HG03571 (cell line): ENCODE results near the gene C14orf119.

ENCODE experiments used
- ATAC-seq: cut with Tn5 transposase; IDR thresholded peaks from one replicate; pipeline ENCODE4 v1.9.1; 2021; ENCODE audit not compliant: unreplicated experiment

Gene C14orf119, protein sequence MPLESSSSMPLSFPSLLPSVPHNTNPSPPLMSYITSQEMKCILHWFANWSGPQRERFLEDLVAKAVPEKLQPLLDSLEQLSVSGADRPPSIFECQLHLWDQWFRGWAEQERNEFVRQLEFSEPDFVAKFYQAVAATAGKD

DNA sequence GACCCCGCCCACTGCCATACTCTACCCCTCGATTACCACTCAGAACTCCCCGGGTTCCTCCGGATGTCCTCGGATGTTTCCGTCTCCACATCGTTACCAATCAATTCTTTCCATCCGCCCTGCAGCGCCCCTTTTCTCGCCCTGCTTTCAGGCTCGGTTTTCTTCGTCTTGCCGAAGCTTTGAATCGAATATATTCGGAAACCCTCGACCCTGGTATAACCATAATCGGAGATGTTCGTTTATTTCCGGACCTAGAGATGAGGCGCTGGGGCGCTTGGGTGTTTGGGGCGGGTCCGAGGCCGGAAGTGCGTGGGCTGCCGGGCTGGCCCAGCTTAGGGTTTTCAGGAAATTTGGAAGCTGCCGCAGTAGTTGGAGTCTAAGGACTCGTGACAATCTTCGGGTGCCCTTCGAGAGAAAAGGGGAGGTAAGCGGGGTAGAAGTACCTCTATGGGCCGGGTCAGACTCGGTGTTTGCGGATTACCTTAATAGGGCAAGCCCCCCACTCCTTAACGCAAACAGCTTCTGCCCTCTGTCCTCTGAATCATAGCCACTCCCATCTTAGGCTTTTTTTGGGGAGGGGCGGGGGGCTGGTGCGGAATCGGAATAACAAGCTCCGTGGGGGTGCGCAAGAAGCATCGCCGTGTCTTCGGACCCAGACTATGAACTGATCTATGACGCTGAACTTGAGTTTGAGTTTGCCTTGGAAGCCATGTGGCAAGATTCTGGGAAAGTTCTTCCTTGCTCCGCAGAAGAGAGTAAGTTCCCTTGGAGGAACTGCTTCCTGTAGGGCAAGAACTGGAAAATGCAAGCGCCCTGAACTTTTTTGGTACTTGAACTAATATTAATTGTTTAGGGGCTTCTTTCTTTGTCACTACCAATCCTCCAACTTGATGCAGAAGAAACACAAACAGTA is at the start of gene C14orf119:
C14orf119 (plus strand) TSS at position 310 of the 913 bp plus-strand sequence. CDS start 2,154 bp downstream, outside the sequence.
- peak; percentile 90 for ATAC-seq

DNA sequence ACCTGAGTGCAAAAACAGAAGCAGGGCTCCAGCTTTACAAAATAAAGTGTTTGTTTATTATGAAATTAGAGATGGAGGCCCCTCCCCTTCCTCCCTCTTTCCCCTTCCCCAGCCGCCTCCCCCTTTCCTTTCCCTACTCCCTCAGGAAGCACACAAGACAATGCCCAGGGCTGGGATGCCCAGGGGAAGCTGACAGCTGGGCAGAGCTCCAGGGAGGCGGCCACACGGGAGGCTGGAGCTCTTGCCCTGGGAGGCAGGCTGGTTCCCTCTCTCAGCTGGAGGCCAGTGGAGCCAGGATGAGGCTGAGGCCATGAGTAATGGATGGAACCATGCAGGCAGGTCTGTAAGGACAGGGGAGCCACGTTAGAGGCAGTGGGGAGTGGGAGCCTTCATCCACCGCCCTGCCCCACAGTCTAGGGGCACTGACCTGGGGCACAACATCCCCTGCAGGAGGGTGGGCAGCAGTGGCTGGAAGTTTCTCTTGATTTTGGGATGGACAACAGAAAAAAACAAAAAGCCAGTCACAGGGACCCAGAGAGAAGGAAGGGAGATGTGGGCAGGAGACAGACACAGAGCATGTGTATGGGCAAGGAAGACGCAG is 48.2 kb upstream of the C14orf119 start:
- ATAC-seq, result no peak

- ATAC-seq, result no peak
Measured at GRCh38 chr14:23047751-23048693, 47.3 kb upstream of the C14orf119 start.

DNA sequence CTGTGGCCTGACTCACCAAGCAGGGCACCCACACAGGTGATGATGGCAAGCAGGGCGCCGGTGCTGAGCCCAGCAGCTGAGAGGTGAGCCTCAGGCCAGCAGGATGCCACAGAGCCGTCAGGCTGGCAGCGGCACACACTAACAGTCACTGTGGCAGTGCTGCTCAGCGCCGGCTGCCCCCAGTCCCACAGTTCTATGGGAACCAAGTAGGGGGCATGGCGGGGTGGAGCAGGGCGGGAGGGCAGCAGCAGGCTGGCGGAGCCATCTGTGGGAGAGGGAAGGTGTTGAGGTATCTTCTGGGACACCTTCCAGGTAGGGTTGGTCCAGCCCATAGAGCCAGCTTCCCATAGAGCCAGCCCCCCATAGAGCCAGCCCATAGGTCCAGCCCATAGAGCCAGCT is 46.3 kb upstream of the C14orf119 start:
- no peak for ATAC-seq

DNA sequence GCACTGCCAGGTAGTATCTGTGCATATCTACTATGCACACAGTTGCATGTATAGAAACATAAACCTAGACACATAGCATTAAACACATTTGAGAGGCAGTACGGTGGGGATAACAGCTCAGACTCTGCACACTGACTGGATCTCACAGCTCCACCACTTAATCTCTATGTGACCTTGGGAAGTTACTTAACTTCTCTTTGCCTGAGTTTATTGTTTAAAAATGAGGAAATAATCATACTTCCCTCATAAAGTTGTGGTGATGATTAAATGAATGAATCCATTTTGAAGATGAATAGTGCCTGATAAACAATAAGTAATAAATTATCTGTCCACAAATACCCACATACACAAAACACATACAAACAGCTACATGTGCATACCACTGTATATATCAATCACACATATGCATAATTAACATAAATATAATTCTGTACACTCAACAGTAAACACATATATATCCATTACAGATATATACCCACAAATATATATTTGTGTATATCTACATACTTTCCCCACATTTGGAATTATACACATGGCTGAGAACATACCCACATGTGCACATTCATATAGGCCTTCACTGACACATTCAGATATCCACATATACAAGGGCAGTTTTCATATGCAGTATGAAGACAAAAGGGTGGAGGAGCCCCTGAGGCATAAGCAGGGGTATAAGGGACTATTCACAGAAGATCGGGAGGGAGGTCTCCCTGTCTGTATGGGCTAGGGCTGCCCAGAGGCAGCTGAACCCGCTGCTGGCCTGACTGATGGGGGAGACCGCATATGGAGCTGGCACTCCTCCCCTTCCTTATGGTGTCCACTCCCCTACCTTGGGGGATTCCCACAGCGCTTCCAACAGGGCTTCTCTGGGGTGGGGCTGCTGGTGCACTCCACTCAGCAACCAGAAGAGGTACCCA is 43.9 kb upstream of the C14orf119 start:
- no peak for ATAC-seq

- no peak for ATAC-seq
Measured at GRCh38 chr14:23052182-23052623, 43.1 kb upstream of the C14orf119 start.

DNA sequence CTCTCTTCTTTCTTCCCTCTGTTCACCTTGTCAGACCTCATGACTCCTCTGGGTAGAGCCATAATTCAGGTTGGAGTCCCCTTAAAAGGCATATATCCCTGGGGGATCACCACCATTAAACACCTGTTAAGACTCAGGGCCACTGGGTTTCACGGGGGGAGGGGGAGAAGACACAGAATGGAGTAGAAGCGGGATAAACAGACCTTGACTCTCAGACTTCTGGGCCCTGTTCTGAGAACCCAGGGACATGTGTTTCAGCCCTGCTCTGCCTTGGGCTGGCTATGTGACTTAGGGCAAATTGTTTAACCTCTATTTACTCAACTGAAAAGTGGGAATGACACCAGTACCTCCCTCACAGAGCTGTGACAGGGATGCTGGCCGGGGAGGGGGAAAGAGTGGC is 42.6 kb upstream of the C14orf119 start:
- ATAC-seq, result no peak

DNA sequence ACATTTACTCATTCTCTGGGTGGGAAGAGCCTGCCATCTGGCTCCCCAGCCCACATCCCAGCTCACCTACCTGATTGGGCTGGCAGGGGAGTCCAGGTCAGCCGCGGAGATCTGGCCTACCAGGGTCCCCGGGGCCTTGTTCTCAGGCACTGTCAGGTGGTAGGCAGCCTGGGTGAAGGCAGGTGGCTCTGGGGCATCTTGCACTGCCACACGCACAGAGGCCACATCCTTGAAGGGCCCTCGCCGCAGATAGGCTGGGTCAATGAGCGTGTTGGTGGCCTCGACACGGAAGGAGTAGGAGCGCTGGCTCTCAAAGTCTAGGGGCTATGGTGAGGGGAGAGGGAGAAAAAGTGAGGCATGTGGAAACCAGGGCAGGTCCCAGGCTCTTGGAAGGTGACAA is 41.9 kb upstream of the C14orf119 start:
- no peak for ATAC-seq

GRCh38 chr14:23054000-23054811 is 41.1 kb upstream of the C14orf119 start:
- no peak for ATAC-seq

GRCh38 chr14:23055147-23055550 is 40.2 kb upstream of the C14orf119 start:
- ATAC-seq, result no peak

DNA sequence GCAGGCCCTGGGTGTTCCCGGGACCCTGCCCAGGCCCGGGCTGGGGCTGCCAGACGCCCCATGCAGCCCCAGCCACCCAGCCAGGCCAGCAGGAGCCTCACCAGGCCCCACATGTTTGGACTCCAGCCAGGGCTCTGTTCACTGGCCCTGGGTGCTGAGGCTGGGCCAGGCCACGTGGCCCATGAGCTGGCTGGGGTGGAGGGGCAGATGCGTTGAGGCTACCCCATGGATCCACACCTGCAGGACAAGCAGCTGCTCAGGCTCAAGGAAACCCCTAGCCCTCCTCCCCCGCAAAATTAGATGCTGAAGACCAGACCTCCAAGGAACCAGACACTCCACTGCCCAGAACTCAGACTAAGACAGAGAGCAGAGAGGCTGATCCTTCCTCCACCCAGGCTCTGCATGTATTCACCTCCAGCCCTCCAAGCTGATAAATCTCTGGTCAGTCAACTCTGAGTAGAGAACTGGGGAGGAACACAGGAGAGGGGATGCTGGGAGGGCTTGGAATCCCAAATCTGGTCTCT is 39.6 kb upstream of the C14orf119 start:
- no peak for ATAC-seq

GRCh38 chr14:23056145-23056955 is 39.0 kb upstream of the C14orf119 start:
- ATAC-seq, result peak; percentile 40

DNA sequence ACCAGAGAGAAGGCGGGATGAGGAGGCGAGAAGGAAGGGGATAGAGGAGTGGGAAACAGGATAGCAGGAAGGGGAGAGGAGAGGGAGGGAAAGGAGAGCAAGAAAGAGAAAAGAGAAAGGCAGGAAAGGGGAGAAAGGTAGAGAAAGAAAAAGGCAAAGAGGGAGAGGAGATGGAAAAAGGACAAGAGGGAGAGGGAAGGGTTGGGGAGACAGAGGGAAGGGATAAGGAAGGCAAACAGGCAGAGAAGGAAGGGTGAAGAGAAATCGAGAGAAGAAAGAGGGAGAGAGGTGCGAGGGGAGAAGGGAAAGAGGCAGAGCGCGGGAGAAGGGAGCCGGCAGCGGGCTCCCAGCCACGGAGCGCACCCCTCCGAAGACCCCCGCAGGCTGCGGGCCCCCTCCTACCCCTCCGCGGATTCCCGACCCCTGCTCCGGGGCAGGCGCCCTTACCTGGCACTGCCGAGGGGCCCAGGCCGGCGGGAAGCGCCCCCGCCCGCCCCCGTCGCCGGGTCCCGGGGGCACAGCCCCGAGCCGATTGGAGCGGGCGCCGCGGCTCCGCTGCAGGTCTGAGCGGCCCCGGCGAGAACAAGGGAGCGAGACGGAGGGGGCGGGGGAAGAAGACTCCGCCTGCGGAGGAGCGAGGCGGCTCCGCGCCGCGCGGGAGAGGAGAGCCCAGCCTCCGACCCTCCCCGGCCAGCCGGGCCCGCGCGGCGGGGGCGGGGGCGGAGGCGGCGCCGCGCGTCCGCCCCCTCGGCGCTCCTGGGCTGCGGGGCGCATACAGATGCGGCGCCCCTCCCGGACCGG is 38.1 kb upstream of the C14orf119 start, which contains the start of gene CDH24:
CDH24 (minus strand) TSS at position 565 of the 801 bp plus-strand sequence. CDS start 1,787 bp downstream, outside the sequence.
- no peak for ATAC-seq

GRCh38 chr14:23057757-23058653 is 37.3 kb upstream of the C14orf119 start:
- peak; percentile 57 for ATAC-seq

DNA sequence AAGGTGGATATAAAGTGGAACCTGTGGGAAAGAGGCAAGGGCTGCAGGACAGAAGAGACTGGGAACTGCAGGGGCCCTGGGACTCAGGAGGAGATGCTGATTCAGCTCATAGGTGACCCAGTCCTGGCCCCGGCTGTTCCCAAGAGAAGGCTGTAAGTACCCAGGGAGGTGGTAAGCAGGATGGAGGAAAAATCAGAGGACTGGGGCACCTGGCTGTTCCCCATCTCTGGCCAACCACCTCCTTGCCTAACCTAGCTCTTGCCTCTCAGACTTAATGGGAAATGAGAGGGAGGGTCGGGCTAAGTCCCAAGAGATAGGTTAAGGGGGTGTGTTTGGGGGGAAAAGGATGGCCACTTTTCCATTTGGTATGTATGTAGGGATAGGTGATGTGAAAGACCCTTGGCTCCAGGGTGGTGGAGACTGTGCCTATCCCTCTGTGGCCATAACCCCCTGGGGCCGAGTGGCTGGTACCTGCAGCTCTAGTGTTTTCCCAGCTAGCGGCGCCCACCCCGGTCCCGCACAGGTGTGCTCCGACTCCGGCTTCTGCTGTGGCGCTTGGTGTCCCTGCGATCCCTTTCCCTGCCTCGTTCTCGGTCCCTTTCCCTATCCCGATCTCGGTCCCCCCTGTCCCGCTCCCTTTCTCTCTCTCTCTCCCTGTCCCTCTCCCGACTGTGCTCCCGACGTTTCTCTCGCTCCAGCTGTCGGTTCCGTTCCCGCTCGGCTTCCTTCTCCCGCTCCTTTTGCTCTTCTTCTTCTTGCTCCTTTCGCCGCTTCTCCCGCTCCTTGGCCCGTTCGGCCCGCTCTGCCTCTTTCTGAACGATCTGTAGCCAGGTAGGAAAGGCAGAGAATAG is 36.4 kb upstream of the C14orf119 start:
- no peak for ATAC-seq
